Umbilical cord (tissue), 2 donors: ENCODE measurements around the gene ZNF394. TPM values are rescaled to one million over a fixed set of nuclear protein-coding genes. Genes with fewer than 3 reads are reported as not detected.
"Not testable (repeated sequence)": the region's sequence is repeated elsewhere in the genome, so short reads cannot be mapped to it uniquely, and the experiment has no call there.

ENCODE experiments used
- DNase-seq: peaks from one replicate; pipeline ENCODE4 v3.0.0-alpha.2; 2015; ENCODE audit warnings: low spot score
- total RNA-seq: library from RNA; depleted of rRNA; stranded (reverse); fragments of >200 nt; gene quantifications from one replicate; pipeline ENCODE4 v1.2.3, GENCODE V29; 2014; ENCODE audit warnings: low replicate concordance; ENCODE audit not compliant: insufficient read depth

Gene ZNF394
- total RNA-seq = 35.6 TPM

GRCh38 chr7:99499721-99500636, at the start of gene ZNF394:
Gene ZNF394 (minus strand): TSS chr7:99500281. CDS start chr7:99500093, 188 bp downstream.
- DNase-seq = peak; percentile 96

GRCh38 chr7:99549545-99549944, 49.5 kb upstream of the ZNF394 start:
- DNase-seq = not testable (repeated sequence)

DNA sequence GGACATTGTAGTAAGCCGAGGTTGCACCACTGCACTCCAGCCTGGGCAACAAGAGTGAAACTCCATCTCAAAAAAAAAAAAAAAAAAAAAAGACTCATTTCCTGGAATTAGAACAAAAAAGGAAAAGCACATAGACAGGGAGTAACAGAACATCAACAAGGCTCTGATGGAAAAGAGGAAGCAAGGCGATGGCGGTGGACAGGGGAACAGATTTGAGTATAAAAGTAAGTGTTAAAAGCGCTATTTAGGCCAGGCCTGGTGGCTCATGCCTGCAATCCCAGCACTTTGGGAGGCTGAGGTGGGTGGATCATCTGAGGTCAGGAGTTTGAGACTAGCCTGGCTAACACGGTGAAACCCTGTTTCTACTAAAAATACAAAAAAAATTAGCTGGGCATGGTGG, 45.2 kb upstream of the ZNF394 start:
- not testable (repeated sequence) for DNase-seq

DNA sequence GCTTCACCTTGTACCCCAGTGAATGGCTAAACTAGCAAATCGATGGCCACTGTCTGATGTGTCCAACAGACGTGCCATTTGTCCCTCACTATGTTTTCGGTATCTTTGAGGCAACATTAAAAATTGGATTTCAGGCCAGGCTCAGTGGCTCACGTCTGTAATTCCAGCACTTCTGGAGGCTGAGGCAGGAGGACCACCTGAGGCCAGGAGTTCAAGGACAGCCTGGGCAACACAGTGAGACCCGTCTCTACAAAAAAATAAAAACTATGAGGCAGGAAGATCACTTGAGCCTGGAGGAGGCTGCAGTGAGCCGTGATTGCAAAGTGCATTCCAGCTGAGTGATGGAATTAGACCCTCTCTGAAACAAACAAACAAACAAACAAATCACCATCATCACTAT, 43.8 kb upstream of the ZNF394 start:
- DNase-seq = no peak

GRCh38 chr7:99543081-99543671, 43.1 kb upstream of the ZNF394 start:
- DNase-seq = no peak

- DNase-seq = no peak
Measured at GRCh38 chr7:99541212-99541611, 41.1 kb upstream of the ZNF394 start.

DNA sequence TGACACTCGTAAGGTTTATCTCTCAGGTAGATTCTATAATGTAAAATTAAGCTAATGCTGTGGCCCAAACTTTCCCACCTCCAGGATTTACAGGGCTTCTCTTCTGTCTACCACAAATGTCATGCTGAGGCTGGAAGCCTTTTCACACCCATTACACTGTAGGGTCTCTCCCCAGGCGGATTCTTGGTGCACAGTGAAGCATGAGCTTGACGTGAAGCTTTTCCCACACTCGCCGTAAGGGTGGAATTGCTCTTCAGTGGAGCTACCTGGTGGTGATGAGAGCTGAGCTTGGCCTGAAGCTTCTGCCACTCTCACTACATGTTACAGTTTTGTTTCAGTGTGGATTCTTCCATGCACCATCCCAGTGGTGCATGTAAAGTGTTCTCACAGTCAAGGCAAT, 40.5 kb upstream of the ZNF394 start:
- DNase-seq = no peak

GRCh38 chr7:99539213-99539811, 39.2 kb upstream of the ZNF394 start:
- no peak for DNase-seq

GRCh38 chr7:99535667-99536066, 35.6 kb upstream of the ZNF394 start:
- DNase-seq = no peak

DNA sequence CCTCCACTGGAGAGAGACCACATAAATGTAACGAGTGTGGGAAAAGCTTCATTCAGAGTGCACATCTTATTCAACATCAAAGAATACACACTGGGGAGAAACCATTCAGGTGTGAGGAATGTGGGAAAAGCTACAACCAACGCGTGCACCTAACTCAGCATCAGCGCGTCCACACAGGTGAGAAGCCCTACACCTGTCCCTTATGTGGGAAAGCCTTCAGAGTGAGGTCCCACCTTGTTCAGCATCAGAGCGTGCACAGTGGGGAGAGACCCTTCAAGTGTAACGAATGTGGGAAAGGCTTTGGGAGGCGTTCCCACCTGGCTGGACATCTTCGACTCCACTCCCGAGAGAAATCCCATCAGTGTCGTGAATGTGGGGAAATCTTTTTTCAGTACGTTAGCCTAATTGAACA, 31.3 kb upstream of the ZNF394 start:
- DNase-seq = no peak

- no peak for DNase-seq
Measured at GRCh38 chr7:99525713-99526440, 25.8 kb upstream of the ZNF394 start.

GRCh38 chr7:99521399-99521798, 21.3 kb upstream of the ZNF394 start:
- no peak for DNase-seq

DNA sequence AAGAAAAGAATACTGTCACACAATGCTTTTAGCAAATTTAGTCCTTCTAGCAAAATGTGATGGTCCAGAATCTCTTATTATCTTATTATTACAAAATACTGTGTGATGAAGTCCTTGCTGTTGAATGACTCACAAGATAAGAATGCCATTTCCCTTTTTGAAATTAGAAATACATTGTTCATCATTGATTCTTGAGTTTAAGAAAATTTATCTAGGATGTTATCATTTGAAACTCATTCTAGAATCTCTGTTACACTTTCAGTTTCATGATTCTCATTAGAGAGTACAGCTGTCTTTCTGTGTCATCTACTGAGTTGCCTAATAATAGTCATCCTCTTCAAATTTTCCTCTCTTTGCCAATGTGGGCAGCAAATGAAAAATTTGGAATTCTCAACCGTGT, 14.0 kb upstream of the ZNF394 start:
- DNase-seq = no peak

GRCh38 chr7:99505324-99505662, 5.2 kb upstream of the ZNF394 start:
- DNase-seq = no peak

GRCh38 chr7:99504603-99505323, 4.7 kb upstream of the ZNF394 start, which contains the start of gene ZKSCAN5:
Gene ZKSCAN5 (plus strand): TSS chr7:99504662. CDS start chr7:99506045, 1,383 bp downstream.
- DNase-seq = peak; percentile 99

DNA sequence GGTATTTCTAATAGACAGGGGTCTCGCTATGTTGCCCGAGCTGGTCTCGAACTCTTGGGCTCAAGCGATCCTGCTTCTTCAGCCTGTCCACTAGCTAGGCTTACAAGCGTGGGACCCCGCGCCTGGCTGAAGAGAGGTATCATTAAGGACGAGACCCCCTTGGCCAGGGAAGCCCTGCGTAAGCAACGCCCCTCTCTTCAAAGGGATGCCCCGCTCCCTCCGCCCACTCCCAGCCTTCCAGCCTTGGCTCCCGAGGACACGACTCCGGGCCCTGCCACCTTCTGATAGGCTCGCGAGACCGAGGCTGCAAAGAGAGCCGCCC, 4.2 kb upstream of the ZNF394 start:
- DNase-seq = peak; percentile 99

DNA sequence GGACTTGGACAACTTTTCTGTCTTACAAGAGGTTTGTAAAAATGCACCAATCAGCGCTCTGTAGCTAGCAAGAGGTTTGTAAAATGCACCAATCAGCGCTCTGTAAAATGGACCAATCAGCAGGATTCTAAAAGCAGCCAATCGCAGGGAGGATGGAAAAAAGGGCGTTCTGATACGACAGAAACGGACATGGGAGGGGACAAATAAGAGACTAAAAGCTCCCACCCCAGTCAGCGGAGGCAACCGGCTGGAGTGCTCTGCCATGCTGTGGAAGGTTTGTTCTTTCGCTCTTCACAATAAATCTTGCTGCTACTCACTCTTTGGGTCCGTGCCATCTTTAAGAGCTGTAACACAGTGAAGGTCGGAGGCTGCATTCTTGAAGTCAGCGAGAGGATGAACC, 1.2 kb upstream of the ZNF394 start:
- DNase-seq = not testable (repeated sequence)

DNA sequence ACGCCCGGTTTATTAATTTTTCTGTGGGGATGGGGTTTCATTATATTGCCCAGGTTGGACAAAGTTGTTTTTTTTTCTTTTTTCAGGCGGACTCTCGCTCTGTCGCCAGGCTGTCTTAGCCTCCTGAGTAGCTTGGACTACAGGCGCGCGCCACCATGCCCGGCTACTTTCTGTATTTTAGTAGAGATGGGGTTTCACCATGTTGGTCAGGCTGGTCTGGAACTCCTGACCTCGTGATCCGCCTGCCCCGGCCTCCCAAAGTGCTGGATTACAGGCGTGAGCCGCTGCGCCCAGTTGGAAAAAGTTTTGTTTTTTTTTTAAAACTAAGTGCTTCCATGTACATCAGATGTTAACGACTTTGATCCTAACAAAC, 542 bp upstream of the ZNF394 start:
- DNase-seq = no peak

DNA sequence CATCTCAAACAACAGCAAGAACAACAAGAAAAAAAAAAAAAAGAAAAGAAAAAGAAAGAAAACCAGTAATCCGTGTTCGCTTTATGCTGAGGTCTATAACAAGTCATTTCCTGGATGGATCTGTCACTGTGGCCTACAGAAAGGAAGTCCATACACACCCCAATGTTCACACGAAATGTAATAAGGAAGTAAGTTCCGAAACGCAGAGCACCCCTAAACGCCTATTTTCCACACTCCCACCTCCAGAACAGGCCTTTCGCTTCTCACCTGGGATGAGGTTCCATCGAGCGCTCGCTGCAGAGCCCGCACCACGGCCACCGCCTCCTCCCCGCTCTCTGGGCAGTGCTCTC, 735 bp downstream of the ZNF394 start:
- peak; percentile 15 for DNase-seq

- no peak for DNase-seq
Measured at GRCh38 chr7:99498546-99498944, 1.5 kb downstream of the ZNF394 start.

DNA sequence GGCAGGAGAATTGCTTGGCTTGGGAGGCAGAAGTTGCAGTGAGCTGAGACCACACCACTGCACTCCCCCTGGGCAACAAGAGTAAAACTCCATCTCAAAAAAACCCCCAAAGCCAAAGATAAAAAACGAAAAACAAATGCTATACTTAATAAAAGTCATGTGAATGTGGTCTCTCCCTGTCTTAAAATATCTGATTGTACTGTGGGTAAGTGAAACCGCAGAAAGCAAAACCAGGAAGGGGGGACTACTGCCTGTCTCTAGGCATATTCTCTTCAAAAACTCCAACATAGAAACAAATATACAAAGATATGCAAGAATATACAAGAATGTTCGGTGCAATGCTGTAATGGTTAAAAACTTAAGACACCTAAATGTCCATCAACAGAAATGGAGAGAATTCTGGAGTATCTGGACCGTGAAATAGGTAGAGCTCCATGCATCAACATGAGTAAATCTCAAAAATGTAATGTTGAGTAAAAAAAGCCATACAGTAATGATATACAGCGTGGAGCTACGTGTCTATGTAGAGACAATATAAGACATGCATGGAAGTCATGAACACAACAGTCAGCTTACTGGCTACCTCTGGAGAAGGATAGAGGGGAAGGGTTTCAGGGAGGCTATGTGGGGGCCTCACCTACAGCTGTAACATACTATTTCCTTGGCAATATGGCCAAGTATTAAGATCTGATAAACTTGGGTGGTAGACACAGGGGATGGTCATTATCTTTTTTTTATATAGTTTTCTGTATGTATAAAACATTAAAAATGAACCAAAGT, 2.1 kb downstream of the ZNF394 start:
- no peak for DNase-seq
